Mononuclear cell (primary cell): ENCODE measurements around the gene GPC3. TPM values are rescaled to one million over a fixed set of nuclear protein-coding genes. Genes with fewer than 3 reads are reported as not detected.

Experiments used
- H3K27me3 ChIP-seq: 2 replicates; pipeline ENCODE4 v1.6.0; 2011; ENCODE audit warnings: low read length, control low read depth; ENCODE audit not compliant: insufficient read depth
- H3K4me1 ChIP-seq: 2 replicates; pipeline ENCODE4 v1.5.1; 2011; ENCODE audit warnings: mild to moderate bottlenecking, low read length, control low read depth; ENCODE audit not compliant: insufficient read depth
- H3K4me3 ChIP-seq: 2 replicates; pipeline ENCODE4 v1.5.1; 2011; ENCODE audit warnings: mild to moderate bottlenecking, low read length, moderate library complexity
- H3K9me3 ChIP-seq: 2 replicates; pipeline ENCODE4 v1.5.1; 2011; ENCODE audit warnings: low read depth, mild to moderate bottlenecking, control low read depth, low read length
- total RNA-seq: library from RNA; depleted of rRNA; stranded (reverse); fragments of >200 nt; gene quantifications from one replicate; pipeline ENCODE4 v1.2.3, GENCODE V29; 2012

The GPC3 gene
- total RNA-seq, 1 donor = 0.31 TPM

- Histone ChIP-seq H3K9me3 (no peaks in the 10 kb centered on the region), H3K4me3 (no peak overlapping the region), H3K4me1 (no peaks in the 10 kb centered on the region), H3K27me3 (no peaks in the 10 kb centered on the region)
Observed at GRCh38 chrX:133938530-133938929, 46.9 kb downstream of the GPC3 start.

GRCh38 chrX:133937022-133937421 is 48.4 kb downstream of the GPC3 start:
- Histone ChIP-seq H3K27me3 (no peaks in the 10 kb centered on the region), H3K9me3 (no peaks in the 10 kb centered on the region), H3K4me3 (no peak overlapping the region), H3K4me1 (no peaks in the 10 kb centered on the region)

GRCh38 chrX:133935076-133935475 is 50.3 kb downstream of the GPC3 start:
- no peaks in the 10 kb centered on the region for H3K9me3 ChIP-seq
- H3K27me3 ChIP-seq = no peaks in the 10 kb centered on the region
- no peaks in the 10 kb centered on the region for H3K4me1 ChIP-seq
- H3K4me3 ChIP-seq = no peak overlapping the region

GRCh38 chrX:133933316-133933715 is 52.1 kb downstream of the GPC3 start:
- no peaks in the 10 kb centered on the region for H3K27me3 ChIP-seq
- no peaks in the 10 kb centered on the region for H3K4me1 ChIP-seq
- H3K9me3 ChIP-seq = no peaks in the 10 kb centered on the region
- no peak overlapping the region for H3K4me3 ChIP-seq

DNA sequence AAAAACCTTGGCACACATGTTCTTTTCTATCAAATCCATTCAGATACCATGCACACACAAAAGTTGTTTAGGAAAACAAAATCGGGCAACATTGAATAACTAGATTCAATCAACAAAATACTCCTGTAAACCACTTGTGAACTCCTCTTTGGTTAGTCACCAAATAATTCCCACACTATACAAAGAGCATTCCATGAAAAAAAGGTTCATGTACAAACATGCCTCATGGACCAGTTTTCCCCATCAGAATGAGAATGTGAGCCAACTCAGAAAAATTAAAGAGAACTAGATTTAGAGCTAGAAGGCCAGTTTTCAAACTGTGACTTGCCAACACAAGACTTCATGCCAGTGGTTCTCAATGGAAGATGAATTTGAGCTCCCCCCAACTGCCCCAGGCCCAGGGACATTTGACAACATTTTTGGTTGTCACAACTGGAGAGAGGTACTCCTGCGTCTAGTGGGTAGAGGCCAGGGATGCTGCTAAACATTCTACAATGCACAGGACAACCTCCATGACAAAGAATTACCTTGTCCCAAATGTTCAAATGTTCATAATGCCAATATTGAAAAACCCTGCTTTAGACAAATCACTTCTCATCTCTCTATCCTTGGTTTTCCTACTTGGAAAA is 55.4 kb downstream of the GPC3 start:
- H3K27me3 ChIP-seq = no peaks in the 10 kb centered on the region
- no peaks in the 10 kb centered on the region for H3K4me1 ChIP-seq
- H3K4me3 ChIP-seq = no peak overlapping the region
- no peaks in the 10 kb centered on the region for H3K9me3 ChIP-seq

- Histone ChIP-seq H3K4me1 (no peaks in the 10 kb centered on the region), H3K9me3 (no peaks in the 10 kb centered on the region), H3K27me3 (no peaks in the 10 kb centered on the region), H3K4me3 (no peak overlapping the region)
Observed at GRCh38 chrX:133928365-133928764, 57.0 kb downstream of the GPC3 start.

DNA sequence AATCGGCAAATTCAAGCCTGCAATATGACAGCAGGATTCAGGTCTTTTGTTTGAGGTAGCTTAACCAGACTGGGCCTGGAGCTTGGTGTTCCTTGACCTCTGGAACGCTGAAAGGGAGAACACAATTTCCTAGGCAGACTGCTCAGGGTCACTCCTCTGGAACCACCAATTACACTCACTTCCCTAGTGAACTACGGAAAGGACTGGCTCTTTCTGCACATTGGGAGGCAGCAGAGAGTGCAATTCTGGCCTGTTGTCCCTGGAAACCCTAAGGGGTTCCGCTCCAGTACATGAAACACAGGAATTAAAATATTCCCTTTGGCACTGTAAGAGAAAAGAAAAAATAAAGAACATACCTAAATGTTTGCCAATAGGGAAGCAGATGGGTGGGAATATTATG is 58.6 kb downstream of the GPC3 start:
- no peaks in the 10 kb centered on the region for H3K4me1 ChIP-seq
- H3K4me3 ChIP-seq = no peak overlapping the region
- H3K27me3 ChIP-seq = no peaks in the 10 kb centered on the region
- no peaks in the 10 kb centered on the region for H3K9me3 ChIP-seq

DNA sequence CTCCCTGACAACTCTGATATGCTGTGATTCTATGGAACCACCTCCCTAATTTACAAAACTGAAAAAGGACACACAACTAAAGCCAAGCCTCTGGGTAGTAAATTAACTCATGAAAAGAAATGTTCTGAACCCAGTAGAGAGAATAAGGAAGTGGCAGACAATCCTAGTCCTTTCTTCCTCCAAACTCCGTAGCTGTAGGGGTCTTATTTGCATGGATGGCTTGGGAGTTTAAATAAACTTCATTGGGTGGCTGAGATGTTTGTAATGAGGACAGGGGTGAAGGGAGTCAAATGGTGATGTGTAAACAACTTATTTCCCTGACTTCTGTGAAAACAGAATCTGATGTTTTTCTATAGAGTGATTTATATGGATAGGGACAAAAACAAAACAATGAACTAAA is 59.3 kb downstream of the GPC3 start:
- Histone ChIP-seq H3K4me1 (no peaks in the 10 kb centered on the region), H3K4me3 (no peak overlapping the region), H3K27me3 (no peaks in the 10 kb centered on the region), H3K9me3 (no peaks in the 10 kb centered on the region)

- H3K4me1 ChIP-seq = no peaks in the 10 kb centered on the region
- no peaks in the 10 kb centered on the region for H3K9me3 ChIP-seq
- no peak overlapping the region for H3K4me3 ChIP-seq
- no peaks in the 10 kb centered on the region for H3K27me3 ChIP-seq
Observed at GRCh38 chrX:133924548-133924947, 60.8 kb downstream of the GPC3 start.

GRCh38 chrX:133923548-133923947 is 61.8 kb downstream of the GPC3 start:
- H3K4me3 ChIP-seq = no peak overlapping the region

GRCh38 chrX:133923113-133923512 is 62.3 kb downstream of the GPC3 start:
- H3K4me1 ChIP-seq = no peaks in the 10 kb centered on the region
- H3K9me3 ChIP-seq = no peaks in the 10 kb centered on the region
- no peak overlapping the region for H3K4me3 ChIP-seq
- H3K27me3 ChIP-seq = no peaks in the 10 kb centered on the region

More at GRCh38 chrX:133923548-133923947, 61.8 kb downstream of the GPC3 start:
- no peaks in the 10 kb centered on the region for H3K27me3 ChIP-seq
- no peaks in the 10 kb centered on the region for H3K9me3 ChIP-seq
- H3K4me1 ChIP-seq = no peaks in the 10 kb centered on the region

GRCh38 chrX:133922390-133922771 is 63.0 kb downstream of the GPC3 start:
- Histone ChIP-seq H3K4me3 (no peak overlapping the region), H3K4me1 (no peaks in the 10 kb centered on the region), H3K27me3 (no peaks in the 10 kb centered on the region), H3K9me3 (no peaks in the 10 kb centered on the region)

DNA sequence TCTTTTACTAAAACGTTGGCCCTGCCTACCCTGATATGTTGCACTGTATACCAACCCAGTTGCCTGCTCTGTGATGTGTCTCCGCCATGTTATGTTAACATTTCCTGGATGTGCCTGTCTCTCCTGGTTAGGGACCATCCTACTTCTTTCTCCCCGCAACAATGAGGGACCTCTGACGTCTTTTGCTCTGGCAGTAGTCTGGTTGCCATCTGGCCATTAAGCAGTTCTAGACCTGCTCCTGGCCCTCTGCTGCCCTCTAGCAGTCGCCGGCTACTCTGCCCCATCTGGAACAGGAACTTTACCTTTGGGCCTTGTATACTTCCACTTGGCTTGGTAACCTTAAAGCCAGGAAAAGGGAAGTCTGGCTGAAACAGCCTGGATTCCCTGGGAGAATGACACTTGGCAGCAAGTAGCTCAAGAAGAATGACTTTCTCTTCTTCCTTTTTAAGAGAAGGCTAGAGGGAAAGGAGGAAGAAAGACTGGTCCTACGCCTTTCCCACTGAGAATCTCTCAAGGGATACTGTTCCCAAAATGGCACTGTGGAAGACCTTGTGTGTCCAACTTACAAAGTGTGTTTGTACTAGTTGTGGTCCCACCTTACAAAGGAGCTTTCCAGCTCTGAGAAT is 63.5 kb downstream of the GPC3 start:
- H3K27me3 ChIP-seq = no peaks in the 10 kb centered on the region
- no peaks in the 10 kb centered on the region for H3K4me1 ChIP-seq
- no peak overlapping the region for H3K4me3 ChIP-seq
- no peaks in the 10 kb centered on the region for H3K9me3 ChIP-seq

- Histone ChIP-seq H3K27me3 (no peaks in the 10 kb centered on the region), H3K4me3 (no peak overlapping the region), H3K9me3 (no peaks in the 10 kb centered on the region), H3K4me1 (no peaks in the 10 kb centered on the region)
Observed at GRCh38 chrX:133921086-133921485, 64.3 kb downstream of the GPC3 start.

GRCh38 chrX:133918361-133918771 is 67.0 kb downstream of the GPC3 start:
- H3K27me3 ChIP-seq = no peaks in the 10 kb centered on the region
- no peaks in the 10 kb centered on the region for H3K4me1 ChIP-seq
- no peaks in the 10 kb centered on the region for H3K9me3 ChIP-seq
- H3K4me3 ChIP-seq = no peak overlapping the region
